NCI-H1417 (cell line): Measurements from ENCODE around the gene ZNF800.
"Not testable (repeated sequence)": the region's sequence is repeated elsewhere in the genome, so short reads cannot be mapped to it uniquely, and the experiment has no call there.

Source experiments
- DNase-seq, 3 experiments: peaks; one replicate each; lab custom pipeline; 2025; lab: John Stamatoyannopoulos, UW

The ZNF800 gene

DNA sequence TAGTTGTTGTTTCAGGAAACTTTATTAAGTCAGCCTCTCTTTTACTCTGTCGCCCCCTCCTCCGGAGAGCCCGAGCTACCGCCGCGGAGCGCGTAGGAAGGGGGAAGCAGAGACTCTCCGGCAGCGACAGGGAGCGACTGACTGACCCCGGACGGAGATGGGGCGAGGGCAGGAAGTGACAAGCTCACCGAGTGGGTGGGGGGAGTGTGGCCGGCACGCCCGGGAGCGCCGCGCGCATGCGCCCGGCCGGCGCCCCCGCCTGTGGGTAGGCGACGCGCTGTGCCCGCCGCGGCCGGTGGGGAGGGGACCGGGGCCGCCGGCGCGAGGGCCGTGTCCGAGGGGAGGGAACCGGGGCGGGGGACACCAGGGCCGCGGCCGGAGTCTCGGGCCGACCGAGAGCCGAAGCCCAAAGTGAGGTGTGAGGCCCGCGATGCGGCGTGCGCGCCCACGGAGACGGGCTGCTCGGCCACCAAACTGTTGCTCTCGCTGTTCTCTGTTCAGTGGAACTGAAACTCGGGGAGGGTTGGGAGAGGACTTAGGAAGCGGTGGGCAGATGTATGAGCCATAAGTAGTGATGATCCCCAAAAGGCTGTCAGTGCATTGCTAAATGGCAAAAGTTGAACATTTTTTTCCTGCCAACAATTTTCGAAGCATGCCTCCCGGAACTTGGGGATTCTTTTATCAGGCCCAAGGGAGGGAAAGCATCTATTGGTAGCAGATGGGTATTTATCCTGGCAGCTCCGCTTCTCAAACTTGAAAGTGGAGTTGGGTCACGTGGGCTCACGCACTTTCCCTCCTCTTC, at the start of gene ZNF800:
TSS of gene ZNF800 (minus strand) at position 143 of the 802 bp plus-strand sequence. CDS start 1,151 bp downstream, outside the sequence.
- DNase-seq: peak; percentile 87 to 94 (median 93)

DNA sequence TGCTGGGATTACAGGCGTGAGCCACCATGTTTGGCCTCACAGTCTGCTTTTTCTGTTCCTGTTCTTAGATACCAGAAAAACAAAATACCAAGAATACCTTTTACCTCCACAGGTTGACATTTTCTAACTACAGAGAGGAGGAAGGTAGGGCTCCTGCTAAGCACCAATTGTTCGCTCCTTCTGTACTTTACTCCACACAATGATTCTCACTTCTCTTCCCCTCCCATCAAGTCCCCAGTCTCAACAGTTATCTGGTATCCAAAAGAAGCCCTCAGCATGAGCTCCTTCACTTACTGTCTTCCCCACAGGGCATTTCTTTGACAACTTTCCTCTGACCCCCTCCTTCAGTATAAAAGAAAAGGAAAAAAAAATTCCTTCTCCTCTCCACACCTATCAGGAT, 47.7 kb upstream of the ZNF800 start:
- no peak for DNase-seq

GRCh38 chr7:127438836-127439235, 46.3 kb upstream of the ZNF800 start:
- DNase-seq: no peak

DNA sequence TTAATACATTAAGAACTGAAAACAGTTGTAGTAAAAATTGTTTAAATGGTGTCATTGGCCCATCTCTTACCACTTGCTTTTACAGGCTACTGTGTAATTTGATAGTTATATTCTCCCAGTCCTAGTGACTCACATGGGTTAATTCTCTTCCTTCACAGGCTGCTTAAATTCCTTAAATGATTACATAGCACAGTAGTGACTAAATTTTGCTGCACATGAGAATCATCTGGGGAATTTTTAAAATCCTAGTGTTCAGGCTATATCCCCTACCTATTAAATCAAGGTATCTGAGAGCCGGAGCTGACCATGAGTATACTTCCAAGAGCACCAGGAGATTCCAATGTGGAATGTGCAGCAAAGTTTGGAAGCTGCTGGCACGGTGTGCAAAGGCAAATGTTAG, 45.3 kb upstream of the ZNF800 start:
- no peak for DNase-seq

DNA sequence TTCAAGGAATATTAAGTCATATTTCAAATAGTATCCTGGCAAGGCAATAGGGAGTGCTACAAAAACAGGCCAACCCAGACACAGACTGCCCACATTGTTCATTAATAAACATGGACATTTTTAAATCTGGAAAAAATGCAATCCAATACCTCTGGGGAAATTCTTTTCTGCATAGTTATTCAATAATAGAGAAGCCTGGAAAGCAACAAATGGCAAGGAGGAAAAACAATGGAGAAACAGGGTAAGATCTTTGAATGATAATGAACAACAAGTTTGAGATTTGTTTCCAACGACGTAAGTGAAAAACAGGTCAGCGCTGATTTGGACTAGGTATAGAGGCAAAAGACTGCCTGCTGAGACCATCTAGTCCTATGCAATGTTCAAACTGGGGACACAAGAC, 44.7 kb upstream of the ZNF800 start:
- no peak for DNase-seq

GRCh38 chr7:127429281-127429680, 36.8 kb upstream of the ZNF800 start:
- not testable (repeated sequence) for DNase-seq

DNA sequence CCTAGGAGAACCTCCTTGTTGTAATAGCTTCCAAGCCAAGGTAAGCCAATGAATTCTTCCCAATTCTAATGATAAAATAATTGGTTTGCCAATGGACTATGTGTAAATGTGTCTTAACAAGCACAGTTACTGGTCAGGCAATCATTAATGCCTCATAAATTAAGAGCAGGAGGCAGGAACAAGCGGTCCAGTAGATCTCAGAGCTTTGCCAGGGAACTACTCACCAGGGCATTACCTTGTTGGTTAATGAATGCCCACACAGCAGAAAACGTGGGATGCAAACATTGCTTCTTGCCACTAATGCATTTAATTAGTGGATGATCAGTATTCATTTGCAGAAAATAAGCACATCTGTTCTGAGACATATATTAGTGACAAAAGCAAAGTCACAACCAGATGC, 26.7 kb upstream of the ZNF800 start:
- DNase-seq: peak in 1 of 3 experiments; percentile 12

DNA sequence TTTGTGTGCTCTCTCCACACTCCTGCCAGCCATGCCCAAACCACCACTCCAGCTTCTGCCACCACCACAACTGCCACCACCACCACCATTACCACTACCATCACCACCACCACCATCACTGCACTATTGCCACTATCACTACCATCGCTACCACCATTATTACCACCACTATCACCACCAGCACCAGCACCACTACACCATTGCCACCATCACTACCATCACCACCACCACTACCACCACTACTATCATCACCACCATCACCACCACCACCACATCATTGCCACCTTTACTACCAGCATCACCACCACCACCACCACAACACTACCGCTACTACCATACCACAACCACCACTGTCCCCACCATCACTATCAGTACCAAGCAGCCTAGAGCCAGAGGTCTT, 26.0 kb upstream of the ZNF800 start:
- DNase-seq: no peak

DNA sequence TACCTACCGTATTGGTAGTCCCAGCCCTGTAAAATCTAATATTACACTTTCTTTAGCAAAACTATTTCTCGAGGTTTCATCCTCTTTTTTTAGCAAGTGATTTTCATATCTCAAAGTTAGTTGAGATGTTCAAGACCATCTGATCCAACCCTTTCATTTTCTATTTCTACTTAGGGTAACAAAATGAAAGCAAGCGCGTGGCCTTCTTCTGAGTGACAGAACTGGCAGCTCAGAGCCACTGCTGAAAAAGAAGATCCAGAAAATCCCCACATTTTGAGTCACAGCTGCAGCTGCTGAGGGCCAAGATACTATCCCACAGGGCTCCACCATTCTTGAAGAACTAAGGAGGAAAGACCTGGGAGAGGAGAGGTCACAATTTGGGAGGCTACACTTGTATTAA, 24.8 kb upstream of the ZNF800 start:
- DNase-seq: no peak

- no peak for DNase-seq
These were observed 22.7 kb upstream of the ZNF800 start for GRCh38 chr7:127415060-127415742.

GRCh38 chr7:127413962-127414361, 21.5 kb upstream of the ZNF800 start:
- no peak for DNase-seq

- no peak for DNase-seq
These were observed 20.8 kb upstream of the ZNF800 start for GRCh38 chr7:127413326-127413725.

DNA sequence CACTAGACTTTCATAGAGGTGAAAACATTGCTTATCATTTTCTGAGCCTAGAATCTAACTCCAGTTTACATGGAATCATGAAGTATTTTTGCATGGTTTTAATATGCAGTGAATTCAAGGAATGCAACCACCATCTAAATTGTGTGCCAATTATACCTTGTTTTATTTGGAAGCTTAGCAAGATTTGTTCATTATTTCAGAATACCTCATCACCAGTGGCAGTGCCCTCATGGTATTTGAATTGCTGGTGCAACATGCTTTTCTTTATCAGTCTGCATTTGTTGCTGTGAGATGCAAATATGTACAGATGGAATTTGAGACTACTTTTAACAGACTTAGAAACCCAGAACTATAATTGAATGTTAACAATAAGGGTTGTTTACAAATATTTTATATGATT, 18.7 kb upstream of the ZNF800 start:
- no peak for DNase-seq

DNA sequence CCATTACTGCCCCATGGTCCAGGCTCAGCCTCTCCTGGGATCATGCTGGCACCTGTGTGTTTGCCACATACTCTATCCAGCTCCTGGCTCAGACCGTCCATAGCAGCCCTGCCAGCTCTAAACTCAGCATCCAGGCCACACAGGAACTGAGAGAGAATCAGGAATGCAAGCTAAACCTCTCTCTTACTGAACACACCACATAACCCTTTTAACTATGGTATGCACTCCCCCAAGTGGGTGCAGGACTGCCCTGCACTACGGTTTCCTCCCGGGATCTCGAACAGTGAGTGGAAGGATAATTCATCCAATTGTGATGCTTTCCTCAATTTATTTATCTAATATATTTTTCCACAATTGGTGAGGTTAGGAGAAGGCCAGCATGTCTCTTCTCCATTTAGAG, 17.1 kb upstream of the ZNF800 start:
- DNase-seq: no peak

GRCh38 chr7:127404286-127405072, 12.0 kb upstream of the ZNF800 start:
- DNase-seq: no peak

DNA sequence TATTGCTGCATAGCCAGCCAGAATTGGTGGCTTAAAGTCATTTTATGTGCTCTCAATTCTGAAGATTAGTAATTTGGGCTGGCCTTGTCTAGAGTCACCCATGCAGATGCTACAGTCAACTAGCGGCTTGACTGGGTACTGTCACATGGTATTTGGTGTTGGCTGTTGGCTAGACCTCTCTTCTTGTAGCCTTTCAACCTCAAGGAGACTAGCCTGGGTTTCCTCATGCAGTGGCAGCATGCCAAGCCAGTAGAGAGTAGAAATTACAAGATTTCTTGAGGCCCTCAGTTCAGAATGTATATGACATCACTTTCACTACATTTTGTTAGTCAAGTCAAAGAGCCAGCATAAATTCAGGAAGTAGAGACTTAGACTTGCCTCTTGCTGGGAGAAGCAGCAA, 3.7 kb upstream of the ZNF800 start:
- no peak for DNase-seq

DNA sequence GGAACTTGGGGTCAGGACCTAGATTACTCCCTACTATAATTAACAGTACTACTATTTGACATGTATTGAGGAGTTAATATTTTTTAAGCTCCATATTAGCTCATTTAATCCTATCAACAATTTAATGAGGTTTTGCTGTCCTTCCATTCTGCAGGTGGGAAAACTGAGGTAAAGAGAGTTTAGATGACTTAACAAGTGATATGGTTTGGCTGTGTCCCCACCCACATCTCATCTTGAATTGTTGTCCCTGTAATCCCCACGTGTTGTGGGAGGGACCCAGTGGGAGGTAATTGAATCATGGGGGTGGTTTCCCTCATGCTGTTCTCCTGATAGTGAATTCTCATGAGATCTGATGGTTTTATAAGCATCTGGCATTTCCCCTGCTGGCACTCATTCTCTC, 2.6 kb upstream of the ZNF800 start:
- DNase-seq: not testable (repeated sequence)

DNA sequence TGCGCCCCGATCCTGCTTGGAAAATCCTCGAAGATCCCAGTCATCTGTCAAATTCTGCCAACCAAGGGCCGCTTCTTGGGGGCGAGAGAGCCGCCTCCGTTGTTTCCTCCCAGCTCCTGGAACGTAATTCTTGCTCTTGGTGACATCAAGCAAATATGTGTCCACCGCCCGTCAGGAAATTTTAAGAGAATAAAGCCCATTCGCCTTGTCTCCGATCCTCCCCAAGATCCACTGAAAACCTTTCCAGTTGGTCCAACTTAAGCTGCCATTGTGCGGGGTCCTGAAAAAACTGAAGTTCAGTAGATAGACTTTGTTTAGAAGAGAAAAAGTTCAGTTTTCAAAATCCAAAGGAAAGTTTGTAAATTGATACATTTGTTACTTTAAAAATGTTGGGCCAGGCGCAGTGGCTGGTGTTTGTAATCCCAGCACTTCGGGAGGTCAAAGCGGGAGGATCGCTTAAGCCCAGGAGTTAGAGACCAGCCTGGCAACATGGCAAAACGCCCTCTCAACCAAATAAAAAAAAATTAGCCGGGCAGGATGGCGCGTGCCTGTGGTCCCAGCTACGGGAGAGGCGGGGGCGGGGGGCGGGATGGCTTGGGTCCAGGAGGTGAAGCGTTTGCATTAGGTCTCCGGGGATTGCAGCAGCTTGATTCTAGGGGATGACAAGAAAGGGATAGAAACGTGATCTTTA, 1.0 kb upstream of the ZNF800 start:
- DNase-seq: peak in 2 of 3 experiments; percentile 41 to 73

DNA sequence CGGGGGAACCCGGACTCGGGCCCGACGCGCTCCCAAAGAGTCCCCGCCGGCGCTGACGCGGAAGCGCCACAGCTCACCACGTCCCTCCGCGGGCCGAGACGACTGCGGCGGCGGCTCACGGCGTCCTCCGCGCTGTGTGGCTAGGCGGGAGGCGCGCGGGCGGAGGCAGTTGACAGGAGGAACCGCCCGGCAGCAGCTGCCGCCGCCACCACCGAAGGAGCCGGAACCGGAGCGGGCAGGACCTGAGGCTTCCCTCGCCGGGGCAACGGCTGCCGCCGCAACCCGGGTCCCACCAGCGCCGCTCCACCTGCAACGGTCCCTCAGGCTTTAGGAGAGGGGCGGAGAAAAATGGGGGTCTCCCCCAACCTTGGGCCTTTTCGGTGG, 334 bp downstream of the ZNF800 start:
- peak; percentile 52 to 92 (median 86) for DNase-seq

DNA sequence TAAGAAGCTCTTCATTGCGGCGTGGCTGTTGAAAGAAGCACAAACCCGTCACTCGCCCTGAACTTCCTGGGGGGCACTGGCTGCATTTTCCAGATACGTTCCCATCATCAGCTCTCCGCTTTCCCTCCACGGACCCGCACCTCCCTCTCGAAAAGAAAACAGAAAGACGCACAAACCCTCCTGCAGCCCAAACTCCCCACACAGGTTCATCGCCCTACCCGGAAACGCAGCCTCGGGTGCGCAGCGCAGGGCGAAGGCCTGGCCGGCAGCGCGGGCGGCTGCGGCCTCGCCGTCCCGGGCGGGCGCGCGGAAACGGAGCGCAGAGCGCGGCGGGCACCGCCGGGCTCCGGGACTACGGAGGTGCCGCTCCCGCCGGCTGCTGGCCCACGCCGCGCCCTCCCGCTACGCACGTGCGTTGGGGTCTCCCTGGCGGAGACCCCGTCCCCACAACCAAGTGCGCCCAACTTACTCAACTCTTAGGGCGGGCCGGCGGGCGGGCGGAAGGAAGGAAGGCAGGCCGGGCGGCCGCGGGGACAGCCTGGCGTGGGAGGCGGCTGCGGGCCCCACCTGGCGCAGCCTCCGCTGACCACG, 822 bp downstream of the ZNF800 start:
- peak; percentile 38 to 74 (median 68) for DNase-seq

GRCh38 chr7:127390817-127391590, 1.5 kb downstream of the ZNF800 start:
- DNase-seq: no peak
